ENCODE data around the gene DESI1. TPM values are rescaled to one million over a fixed set of nuclear protein-coding genes. Genes with fewer than 3 reads are reported as not detected.

DESI1 gene
- total RNA-seq, 1 donor from 2014 or later = 22.7 TPM

DNA sequence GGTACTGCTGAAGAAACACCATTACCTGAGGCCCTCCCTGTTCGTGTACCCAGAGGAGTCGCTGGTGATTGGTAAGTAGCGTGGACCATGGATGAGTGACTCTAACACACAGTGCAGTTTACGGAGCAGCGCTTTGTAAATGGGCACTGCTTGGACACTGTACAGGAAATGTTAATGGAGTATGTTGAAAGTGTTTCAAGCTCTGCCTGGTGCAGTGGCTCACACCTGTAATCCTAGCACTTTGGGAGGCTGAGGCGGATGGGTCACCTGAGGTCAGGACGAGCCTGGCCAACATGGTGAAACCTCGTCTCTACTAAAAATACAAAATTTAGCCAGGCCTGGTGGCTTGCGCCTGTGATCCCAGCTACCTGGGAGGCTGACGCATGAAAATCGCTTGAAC, 30.0 kb upstream of the DESI1 start:
- no peak overlapping the region for H3K9ac ChIP-seq
- Mint-ChIP-seq H3K36me3 (peaks cover 18% of the 10 kb centered on the region), H3K4me1 (no peaks in the 10 kb centered on the region), H3K9me3 (no peaks in the 10 kb centered on the region), H3K27ac (no peak overlapping the region), H3K4me3 (no peak overlapping the region), H3K27me3 (ENCODE audit: insufficient read depth, low read depth) (peaks cover 2% of the 10 kb centered on the region)
- no peaks in the 10 kb centered on the region for H3K4me1 ChIP-seq
- no peak overlapping the region for H3K27ac ChIP-seq
- H3K9me3 ChIP-seq (ENCODE audit: low read depth) = no peaks in the 10 kb centered on the region
- H2AFZ ChIP-seq (replicated peaks) = no peak overlapping the region
- H3K27me3 ChIP-seq = no peaks in the 10 kb centered on the region
- no peak overlapping the region for H3K4me2 ChIP-seq
- no peak overlapping the region for H3K4me3 ChIP-seq
- H3K36me3 ChIP-seq = peaks cover 31% of the 10 kb centered on the region
- TF ChIP-seq CTCF (IDR thresholded peaks at IDR 0.05) (no peak), EZH2 (IDR thresholded peaks at IDR 0.05) (no peak), EZH2phosphoT487 (IDR thresholded peaks at IDR 0.05) (no peak)
- DNase-seq (ENCODE audit: low spot score) = no peak
- H3K79me2 ChIP-seq (ENCODE audit: low read depth) = peaks cover 12% of the 10 kb centered on the region
- H3F3A ChIP-seq (ENCODE audit: low read depth) = peaks cover 3% of the 10 kb centered on the region
- H4K20me1 ChIP-seq (ENCODE audit: low read depth) = no peaks in the 10 kb centered on the region

DNA sequence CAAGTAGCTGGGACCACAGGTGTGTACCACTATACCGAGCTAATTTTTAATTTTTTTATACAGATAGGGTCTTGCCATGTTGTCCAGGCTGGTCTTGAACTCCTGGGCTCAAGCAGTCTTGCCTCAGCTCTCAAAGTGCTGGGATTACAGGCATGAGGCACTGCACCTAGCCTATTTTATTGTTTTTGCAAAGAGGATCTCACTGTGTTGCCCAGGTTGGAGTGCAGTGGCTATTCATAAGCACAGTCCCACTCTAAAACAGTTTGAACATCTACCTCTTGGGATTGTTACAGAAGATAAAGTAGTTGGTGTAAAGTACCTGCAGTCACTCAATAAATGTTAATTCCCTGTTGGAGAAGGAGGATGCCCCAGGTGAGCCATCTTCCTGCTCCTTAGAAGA, 29.4 kb upstream of the DESI1 start:
- H3K79me2 ChIP-seq (ENCODE audit: low read depth) = peaks cover 12% of the 10 kb centered on the region
- H3K27me3 ChIP-seq = no peaks in the 10 kb centered on the region
- TF ChIP-seq EZH2 (IDR thresholded peaks at IDR 0.05) (no peak), CTCF (IDR thresholded peaks at IDR 0.05) (no peak), EZH2phosphoT487 (IDR thresholded peaks at IDR 0.05) (no peak)
- peaks cover 2% of the 10 kb centered on the region for H3K27me3 Mint-ChIP-seq (ENCODE audit: insufficient read depth, low read depth)
- no peak overlapping the region for H2AFZ ChIP-seq (replicated peaks)
- no peaks in the 10 kb centered on the region for H3K9me3 Mint-ChIP-seq
- H3K9ac ChIP-seq = no peak overlapping the region
- H3K36me3 ChIP-seq = peaks cover 31% of the 10 kb centered on the region
- H3F3A ChIP-seq (ENCODE audit: low read depth) = peaks cover 3% of the 10 kb centered on the region
- H3K4me3 ChIP-seq = no peak overlapping the region
- no peaks in the 10 kb centered on the region for H3K4me1 ChIP-seq
- H3K4me3 Mint-ChIP-seq = no peak overlapping the region
- H3K27ac ChIP-seq = no peak overlapping the region
- no peak for DNase-seq (ENCODE audit: low spot score)
- H3K36me3 Mint-ChIP-seq = peaks cover 18% of the 10 kb centered on the region
- H3K4me2 ChIP-seq = no peak overlapping the region
- H3K9me3 ChIP-seq (ENCODE audit: low read depth) = no peaks in the 10 kb centered on the region
- H3K27ac Mint-ChIP-seq = no peak overlapping the region
- no peaks in the 10 kb centered on the region for H3K4me1 Mint-ChIP-seq
- peaks cover 2% of the 10 kb centered on the region for H4K20me1 ChIP-seq (ENCODE audit: low read depth)

DNA sequence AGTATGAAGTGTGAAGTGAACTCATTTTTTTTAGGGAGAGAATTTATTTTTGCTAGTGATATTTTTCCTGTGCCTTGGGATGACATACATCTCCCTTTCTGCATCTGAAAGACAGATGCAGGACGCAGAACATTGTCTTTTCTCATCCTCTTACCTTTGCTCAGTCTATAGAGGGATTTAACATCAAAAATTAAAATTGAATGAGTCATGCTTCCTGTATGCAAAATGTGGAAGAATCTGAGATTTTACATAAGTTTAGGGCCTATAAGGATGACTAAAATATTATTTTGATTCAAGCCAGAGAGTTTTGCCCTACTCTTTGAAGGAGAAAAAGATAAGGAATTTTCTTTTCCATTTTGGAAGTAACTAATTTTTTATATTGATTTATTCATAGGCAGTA, 27.6 kb upstream of the DESI1 start:
- Mint-ChIP-seq H3K27ac (no peak overlapping the region), H3K4me3 (no peak overlapping the region), H3K36me3 (peaks cover 16% of the 10 kb centered on the region), H3K9me3 (no peaks in the 10 kb centered on the region), H3K27me3 (ENCODE audit: insufficient read depth, low read depth) (peaks cover 2% of the 10 kb centered on the region), H3K4me1 (no peaks in the 10 kb centered on the region)
- TF ChIP-seq EZH2phosphoT487 (IDR thresholded peaks at IDR 0.05) (no peak), EZH2 (IDR thresholded peaks at IDR 0.05) (no peak), CTCF (IDR thresholded peaks at IDR 0.05) (no peak)
- Histone ChIP-seq H3K27ac (peak overlapping the region; percentile 29), H3K79me2 (ENCODE audit: low read depth) (peaks cover 15% of the 10 kb centered on the region), H3K27me3 (no peaks in the 10 kb centered on the region), H2AFZ (replicated peaks) (no peak overlapping the region), H3K9me3 (ENCODE audit: low read depth) (no peaks in the 10 kb centered on the region), H3K4me3 (no peak overlapping the region), H3K4me2 (no peak overlapping the region), H3K4me1 (no peaks in the 10 kb centered on the region), H3K9ac (no peak overlapping the region), H4K20me1 (ENCODE audit: low read depth) (peaks cover 11% of the 10 kb centered on the region), H3F3A (ENCODE audit: low read depth) (peaks cover 3% of the 10 kb centered on the region), H3K36me3 (peaks cover 20% of the 10 kb centered on the region)
- DNase-seq (ENCODE audit: low spot score) = no peak
